A172 (cell line): ENCODE data around the gene NR6A1. TPM values are rescaled to one million over a fixed set of nuclear protein-coding genes. Genes with fewer than 3 reads are reported as not detected.

Experiments used
- DNase-seq: peaks from one replicate; pipeline ENCODE4 v3.0.0-alpha.2; 2015; ENCODE audit warnings: low spot score
- total RNA-seq: library from RNA; depleted of rRNA; stranded (reverse); fragments of >200 nt; shearing (Covaris generic); gene quantifications from 2 replicates; pipeline ENCODE4 v1.2.3, GENCODE V29; 2014

NR6A1 gene
- total RNA-seq, 1 experiment from 2014 or later: 0.28 TPM

DNA sequence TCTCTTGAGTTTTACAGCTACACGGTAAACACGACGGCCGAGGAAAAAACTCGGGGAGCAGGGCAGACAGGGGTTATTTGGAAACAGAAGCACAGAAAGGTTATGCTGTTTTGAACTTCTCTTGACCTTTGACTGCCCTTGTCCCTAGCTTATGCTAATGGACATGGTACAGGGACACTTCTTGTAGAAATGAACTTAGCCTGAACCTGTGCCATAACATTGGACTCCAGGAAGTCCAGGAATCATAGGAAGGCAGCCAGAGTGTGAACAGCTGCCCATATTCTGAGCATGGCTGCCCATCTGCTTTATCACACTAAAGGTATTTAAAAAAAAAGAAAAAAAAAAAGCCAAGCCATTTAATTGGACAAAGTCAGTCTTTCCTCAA lies 46.1 kb downstream of the NR6A1 start:
- DNase-seq: no peak

DNA sequence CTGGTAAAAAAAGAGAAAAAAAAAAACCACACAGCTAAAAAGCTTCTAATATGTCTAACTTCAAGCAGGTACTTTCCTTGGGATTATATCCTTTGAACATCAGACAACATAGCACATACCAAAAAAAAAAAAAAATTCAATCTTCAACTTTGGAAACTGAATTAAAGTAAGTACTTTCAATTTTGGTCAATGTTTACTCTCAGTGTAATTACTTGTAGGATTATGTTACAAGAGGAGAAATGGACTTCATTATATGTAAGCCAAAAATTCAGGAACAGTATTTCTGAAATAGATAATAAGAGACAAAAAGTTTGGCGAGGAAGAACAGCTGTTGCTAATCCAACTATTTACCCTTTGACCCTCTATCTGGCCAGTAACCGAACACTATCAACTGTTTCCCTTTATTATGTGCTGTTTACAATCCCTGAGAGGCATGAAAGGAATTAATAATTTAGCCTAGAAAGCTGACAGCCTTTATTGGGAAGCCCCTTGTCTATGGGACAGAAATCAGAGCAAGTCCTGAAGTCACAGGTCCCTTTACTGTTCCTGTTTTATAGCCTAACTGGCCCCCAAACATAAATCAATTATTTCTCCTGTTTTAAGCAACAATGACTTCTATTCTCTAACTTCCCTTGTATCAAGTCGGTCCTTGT lies 46.6 kb downstream of the NR6A1 start:
- DNase-seq: no peak

DNA sequence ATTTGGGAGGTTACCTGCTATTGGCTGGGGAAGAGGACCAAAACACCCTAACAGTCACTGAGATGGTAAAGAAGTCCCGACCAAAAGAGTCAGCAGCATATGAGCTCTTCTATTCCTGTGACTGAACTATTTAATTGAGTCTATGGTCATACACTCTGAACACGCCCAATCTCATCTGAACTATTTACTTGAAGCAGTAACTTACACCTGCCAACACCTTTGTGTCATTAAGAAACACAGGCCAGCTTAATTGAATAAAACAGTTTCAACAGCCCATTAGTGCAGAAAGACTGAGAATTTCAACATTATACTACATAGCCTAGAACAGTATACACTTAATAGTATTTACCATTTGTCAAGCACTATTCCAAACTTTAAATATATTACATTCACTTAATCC lies 47.8 kb downstream of the NR6A1 start:
- DNase-seq: no peak

DNA sequence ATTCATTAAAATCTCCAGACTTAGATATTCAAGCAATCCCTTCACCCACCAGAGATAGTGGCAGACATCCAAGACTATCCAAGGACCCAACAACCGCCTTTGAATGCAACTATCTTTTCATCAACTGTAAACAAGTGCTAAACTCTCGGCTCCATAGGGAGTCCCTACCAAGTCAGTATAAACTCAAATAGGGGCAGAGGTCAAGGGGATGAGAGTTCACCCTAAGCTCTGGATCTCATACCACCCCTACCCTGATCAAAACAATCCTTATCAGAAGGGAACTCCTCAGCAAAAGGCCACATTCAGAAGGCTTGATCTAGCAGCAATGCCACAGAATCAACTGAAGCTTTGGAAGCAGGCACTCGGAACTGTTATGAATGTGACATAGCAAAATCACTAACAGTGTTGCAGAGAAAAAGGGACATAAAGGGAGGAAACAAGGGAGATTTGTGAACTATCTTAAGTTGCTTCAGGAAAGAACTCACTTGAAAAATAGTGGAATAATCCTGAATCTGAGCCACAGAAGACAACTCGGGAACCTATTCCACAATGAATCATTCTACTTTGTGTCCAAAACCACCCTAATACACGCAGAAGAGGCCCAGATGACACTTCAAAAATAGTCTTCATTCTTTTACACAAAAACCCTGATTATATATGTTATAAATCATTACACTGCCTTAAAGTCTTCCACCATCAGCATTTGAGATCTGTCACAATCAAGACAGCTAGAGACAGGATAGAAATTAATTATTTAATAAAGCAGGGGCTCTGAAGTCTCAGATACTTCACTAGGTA lies 49.8 kb downstream of the NR6A1 start:
- DNase-seq: peak; percentile 65

DNA sequence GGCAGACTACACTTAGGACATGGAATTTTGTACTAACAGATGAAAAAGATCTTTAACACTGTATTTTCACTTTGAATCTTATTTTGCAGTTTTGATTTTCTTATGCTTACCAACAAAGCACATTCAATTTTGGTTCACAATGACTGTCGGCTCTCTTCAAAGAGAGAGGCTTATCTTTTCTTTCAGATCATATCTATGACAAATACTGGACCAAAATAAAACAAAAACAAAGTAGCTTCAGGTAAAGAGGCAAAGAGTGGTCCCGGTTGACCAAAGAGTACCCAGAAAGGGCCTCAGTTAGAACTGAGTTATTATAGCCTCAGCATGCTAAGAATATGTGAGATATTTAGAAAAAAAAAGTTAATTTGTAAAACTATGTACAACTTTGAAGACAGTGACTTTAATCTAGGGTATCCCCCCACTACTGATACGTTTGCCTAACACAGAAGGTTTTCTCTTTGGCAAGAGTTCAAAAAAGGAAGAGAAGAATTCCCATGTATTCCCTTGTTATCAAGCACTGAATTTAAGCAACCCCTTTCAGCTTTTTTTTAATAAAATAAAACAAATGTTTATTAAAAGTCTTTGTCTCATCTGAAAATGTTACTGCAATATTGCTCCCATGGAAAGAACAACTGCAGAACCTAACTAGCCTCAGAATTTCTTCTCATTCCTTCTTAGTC lies 50.5 kb downstream of the NR6A1 start:
- DNase-seq: no peak

DNA sequence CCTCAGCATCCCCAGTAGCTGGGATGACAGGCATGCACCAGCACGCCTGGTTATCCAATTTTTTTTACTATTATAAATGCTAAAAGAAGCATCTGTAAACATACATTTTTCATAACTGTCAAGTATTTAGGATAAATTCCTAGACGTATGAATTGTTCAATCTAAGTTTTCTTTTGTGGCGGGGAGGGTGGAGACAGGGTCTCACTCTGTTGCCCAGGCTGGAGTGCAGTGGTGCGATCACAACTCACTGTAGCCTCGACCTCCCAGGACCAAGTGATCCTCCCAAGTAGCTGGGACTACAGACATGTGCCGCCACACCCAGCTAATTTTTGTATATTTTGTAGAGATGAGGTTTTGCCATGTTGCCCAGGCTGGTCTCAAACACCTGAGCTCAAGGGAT lies 52.2 kb downstream of the NR6A1 start:
- DNase-seq: no peak

DNA sequence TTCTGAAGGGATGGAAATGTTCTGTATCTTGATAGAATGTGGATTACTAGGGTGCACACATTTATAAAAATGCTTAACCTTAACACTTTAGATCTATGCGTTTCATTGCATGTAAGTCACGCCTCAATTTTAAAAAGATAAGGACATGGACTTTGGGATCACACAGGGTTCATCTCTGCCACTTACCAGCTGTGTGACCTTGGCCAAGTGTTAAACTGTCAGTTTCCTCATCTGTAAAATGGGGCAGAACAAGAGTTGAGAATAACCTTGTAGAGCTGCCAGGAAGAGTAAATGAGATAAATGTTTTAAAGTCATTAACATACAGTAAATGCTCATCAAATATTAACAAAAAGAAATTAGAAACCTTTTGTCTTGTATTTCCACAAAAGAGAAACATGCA lies 53.5 kb downstream of the NR6A1 start:
- no peak for DNase-seq

DNA sequence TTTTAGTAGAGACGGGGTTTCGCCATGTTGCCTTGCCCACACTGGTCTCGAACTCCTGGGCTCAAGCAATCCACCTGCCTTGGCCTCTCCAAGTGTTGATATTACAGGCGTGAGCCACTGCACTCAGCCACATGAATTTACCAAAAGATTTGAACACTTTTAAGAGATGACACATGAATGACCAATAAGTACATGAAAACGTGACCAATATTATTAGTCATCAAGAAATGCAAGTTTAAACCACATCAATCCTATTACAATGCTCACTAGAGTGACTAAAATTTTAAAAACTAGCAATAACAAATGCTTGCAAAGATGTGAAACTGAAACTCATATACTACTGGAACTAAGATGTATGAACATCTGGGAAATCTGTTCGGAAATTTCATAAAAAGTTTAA lies 54.3 kb downstream of the NR6A1 start:
- DNase-seq: peak; percentile 34

DNA sequence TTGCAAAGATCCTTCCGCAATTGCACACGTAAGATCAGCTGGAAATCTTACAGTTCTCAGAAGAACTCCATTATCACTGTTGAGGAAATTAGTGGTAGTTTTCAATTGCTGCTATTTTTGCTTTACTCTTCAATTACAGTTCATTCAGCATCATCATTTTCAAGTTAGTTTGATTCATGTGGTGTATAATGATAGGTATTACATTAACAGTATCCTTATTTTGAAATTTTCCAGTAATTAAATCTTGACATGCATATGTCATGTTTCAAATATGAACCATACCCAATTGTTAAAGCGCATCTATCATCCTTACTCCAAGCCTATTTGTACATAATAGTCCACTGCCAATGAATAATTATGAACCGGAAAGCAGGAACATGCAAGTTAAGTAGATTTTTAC lies 60.3 kb downstream of the NR6A1 start:
- no peak for DNase-seq

DNA sequence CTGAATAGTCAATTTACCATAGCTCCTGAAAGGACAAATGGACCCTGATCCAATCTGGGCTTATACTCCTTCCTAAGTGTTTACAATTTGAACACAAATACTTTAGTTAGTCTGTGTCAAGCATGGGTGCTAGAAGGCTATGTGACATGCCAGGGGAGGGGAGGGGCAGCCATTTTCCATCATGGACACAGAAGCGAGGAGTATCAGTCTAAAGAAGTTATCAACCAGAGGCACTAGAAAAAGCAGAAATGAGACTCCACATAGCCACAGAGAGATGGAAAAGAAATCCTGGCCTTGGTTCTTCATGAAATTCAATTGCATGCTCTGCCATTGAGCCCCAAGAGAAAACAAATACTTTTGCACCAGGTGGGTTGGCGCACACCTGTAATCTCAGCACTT lies 61.8 kb downstream of the NR6A1 start:
- DNase-seq: no peak

DNA sequence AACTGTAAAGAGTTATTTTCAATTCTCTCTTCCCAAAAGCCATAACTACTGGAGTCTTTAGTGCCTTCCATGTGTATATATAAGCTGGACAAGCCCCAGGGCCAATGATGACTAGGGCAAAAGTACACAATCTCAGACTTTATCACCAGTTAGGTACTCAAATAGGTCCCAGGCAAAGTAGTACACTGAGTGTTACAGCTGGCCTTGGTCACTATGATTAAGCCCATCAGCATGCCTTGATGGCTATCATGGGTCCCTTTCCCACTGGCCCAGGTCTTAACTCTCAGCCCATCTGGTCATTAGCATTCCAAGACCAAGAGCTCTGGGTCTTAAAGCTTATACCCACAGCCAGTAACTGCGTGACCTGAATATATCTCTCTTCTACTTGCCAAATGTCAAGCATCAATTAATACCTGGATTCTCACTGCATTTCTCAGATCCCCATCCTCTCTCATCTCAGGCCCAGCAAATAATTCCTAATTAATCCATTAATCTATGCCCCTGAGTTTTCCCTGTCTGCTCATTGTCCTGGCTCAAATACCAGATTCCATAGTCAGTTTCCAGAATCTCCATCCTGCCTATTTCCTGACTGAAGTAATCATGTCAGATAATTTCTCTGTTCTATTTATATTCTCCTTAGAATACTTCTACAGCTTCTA lies 62.3 kb downstream of the NR6A1 start:
- DNase-seq: peak; percentile 51

DNA sequence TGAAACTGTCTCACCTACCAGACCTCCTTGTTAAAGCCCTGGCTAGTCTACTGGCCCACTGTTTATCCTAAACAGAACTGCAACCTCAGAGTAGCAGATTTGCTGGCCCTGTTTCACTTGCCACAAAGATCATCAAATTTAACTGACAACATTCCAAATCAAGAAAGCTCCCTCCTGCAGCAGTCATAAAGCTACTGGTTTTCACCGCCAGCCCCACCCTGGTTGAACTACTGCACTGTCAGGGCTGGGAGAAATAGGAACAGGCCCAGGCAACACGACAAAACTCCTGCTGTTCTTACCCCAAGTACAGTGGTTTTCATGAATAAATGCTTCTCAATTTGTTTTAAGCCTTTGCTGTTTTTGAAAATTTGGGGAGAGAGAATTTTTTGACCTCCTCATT lies 63.0 kb downstream of the NR6A1 start:
- DNase-seq: no peak

DNA sequence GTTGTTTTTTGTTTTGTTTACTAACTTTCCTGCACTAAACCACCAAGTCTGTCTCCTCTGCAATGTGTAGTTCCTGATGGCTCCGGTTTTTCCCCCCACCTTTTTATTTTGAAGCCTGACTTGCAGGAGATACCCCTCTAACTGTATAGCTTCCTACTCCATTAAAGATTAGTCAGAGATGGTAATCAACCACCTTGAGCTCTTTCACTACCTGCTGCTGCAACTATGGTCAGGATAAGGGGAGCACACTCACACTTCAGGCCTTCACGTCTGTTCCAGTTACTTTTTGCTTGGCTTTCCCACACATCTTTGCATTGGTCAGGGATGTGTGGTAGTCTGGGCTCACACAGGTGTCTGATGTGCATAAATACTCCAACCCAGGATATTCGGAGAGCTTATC lies 63.4 kb downstream of the NR6A1 start:
- DNase-seq: no peak

DNA sequence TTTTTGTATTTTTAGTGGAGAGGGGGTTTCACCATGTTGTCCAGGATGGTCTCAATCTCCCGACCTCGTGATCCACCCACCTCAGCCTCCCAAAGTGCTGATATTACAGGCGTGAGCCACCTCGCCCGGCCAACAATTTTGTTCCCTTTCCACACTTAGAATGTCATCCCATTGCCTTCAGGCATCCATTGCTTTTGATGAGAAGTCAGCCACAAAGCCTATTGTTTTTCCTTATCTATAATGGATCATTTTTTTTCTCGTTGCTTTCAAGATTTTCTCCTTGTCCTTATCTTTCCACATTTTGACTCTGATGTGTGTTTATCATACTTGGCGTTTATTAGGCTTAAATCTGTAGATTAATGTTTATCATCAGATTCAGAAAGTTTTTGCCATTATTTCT lies 64.4 kb downstream of the NR6A1 start:
- no peak for DNase-seq

DNA sequence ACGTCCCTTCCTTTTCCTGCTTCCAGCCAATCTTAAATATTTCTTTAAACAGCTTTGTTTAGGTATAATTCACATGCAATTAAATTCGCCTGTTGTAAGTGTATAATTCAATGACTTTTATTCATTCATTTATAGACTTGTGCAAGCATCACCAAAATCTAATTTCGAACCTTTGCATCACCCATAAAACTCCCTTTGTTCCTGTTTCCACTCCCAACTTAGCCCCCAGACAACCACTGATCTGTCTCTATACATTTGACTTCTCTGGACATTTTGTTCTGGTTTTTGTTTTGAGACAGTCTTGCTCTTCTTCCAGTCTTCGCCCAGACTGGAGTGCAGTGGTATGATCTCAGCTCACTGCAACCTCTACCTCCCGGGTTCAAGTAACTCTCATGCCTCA lies 71.5 kb downstream of the NR6A1 start:
- no peak for DNase-seq

DNA sequence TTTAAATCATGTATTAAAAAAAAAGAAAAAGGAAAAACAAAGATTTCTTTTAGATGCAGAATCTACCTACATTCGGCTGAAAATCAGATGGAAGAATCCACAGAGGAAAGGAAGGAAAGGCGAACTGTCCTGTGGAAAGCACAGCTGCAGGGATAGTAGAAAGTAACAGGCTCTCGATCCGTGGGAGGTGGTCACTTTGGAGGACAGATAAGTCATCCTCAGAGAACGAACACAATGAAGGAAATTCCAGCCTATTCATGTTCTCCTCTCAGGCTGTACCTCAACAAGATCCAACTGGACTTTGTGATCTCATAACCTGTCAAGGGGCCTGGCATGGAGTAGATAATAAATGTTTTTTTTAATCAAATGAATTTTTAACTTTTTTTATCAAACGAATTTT lies 72.8 kb downstream of the NR6A1 start:
- peak; percentile 64 for DNase-seq

DNA sequence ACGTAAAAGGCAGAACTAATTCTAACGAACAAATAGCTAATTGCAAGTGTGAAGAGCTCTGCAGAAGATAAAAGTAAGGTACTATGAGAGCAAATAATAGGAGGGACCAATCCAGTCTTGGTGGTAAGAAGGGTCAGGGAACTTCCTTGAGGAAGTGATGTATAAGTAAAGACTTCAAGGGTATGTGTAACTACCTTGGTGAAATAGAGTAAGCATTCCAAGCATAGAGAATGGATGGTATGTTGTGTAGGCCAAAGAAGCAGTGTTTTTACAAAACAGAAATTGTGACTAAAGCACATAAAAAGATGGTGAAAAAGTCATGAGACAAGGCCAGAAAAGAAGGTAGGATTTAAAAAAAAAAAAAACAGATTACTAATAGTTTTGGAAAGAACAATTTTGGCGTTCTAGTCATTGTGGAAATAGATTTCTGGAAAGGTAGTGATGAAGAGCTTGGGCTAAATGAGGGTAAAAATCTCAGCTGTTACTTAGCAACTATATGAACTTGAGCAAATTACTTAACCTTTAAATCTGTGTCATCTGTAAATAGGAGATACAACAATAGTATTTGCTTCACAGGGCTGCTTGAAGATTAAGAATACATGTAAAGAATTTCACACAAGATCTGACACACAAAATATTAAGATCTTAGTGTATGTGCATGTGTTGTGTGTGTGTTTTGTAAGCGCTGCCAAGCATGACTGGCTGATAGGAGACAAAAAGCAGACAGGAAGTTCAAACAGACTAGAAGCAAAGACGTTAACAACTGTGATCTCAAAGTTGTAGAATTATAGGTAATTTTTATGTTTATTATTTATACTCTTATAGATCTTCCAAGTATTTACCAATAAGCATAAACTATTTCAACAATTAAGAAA lies 73.5 kb downstream of the NR6A1 start:
- DNase-seq: peak; percentile 35

DNA sequence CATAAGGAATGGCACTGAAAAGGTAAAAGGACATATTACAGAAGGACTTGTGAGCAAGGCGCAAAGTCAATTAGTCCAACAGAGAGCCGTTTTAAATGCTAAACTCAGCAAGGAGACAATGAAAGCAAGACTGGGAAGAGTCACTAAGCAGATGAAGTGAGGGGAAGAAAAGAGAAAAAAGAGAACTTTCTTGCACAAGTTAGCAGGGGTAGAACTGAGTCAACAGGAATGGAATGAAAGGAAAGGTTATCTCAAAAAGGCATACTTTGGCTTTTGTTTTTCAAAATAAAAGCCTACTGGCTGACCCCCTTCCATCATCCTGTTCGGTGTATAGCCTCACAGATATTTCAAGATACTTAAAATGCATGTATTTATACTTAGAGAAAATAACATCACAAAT lies 75.0 kb downstream of the NR6A1 start:
- peak; percentile 47 for DNase-seq

DNA sequence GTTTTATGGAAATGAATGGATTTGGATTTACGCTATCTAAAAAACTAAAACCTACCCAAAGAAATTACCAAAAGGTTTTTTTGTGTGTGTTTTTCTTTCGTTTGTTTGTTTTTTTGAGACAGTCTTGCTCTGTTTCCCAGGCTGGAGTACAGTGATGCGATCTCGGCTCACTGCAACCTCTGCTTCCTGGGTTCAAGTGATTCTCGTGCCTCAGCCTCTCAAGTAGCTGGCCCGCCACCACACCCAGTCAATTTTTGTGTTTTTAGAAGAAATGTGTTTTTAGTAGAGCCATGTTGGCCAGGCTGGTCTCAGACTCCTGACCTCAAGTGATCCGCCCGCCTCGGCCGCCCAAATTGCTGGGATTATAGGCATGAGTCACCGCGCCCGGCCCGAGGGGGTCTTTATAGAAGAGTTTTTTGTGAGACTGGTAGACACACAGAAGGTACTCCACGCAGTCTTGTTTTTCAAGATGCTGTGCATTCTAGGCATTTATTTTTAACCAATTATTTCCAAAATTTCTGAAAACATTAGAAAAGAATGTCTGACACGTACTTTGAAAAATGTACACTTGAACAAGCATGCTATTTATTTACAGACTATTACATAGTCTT lies 75.7 kb downstream of the NR6A1 start:
- peak; percentile 64 for DNase-seq

DNA sequence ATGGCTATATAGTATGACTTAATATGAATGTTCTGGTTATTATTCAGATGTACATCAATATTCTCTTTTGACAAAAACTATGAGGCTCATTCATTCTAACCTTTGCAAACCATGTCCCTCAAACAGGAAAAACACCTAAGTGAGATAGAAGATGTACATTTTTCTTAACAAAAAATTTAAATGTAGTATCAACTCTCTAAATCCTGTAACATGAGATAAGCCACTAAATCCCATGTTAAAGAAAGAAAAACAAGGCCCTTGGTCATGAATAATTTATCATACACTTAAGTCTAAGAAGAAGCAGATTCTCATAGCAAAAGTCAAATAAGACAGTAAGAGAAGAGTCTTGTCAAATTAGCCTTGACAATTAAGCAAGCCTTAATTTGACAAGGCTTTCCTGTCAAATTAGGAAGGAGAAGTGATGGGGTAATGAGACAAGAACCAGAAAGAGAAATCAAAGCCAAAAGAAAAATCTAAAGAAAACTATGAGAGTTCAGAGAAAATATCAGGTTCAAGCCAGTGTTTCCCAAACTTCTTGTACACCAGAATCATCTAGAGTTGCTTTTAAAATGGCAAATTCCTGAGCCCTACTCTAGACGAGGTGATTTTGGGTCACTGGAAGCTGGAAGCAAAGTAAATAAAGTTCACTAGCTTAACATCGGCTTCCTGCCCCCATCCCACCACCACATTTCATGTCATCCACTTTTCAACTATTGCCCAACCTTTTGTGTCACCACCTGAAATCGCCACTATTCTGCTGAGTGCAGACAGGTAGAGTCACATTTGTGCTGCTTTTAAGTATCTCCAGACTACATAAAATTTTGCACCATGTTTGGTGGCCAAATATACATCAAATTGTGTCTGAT lies 76.5 kb downstream of the NR6A1 start:
- peak; percentile 33 for DNase-seq
